Retinal pigment epithelial cell (primary cell): ENCODE measurements around the gene MRPS10.
"Not testable (repeated sequence)": the region's sequence is repeated elsewhere in the genome, so short reads cannot be mapped to it uniquely, and the experiment has no call there.

Experiments used
- DNase-seq: peaks from one replicate; pipeline ENCODE4 v3.0.0-alpha.2; 2010; ENCODE audit warnings: low read depth
- H3K4me3 ChIP-seq: 2 replicates; pipeline ENCODE4 v1.5.1; 2011; ENCODE audit warnings: mild to moderate bottlenecking, low read length, control low read depth, moderate library complexity
- TF ChIP-seq, protein P1 (sequence below): conservative IDR thresholded peaks from 2 replicates; pipeline ENCODE4 v1.5.1; 2011; ENCODE audit warnings: low read depth, low read length, control low read depth, inconsistent platforms

Gene MRPS10

DNA sequence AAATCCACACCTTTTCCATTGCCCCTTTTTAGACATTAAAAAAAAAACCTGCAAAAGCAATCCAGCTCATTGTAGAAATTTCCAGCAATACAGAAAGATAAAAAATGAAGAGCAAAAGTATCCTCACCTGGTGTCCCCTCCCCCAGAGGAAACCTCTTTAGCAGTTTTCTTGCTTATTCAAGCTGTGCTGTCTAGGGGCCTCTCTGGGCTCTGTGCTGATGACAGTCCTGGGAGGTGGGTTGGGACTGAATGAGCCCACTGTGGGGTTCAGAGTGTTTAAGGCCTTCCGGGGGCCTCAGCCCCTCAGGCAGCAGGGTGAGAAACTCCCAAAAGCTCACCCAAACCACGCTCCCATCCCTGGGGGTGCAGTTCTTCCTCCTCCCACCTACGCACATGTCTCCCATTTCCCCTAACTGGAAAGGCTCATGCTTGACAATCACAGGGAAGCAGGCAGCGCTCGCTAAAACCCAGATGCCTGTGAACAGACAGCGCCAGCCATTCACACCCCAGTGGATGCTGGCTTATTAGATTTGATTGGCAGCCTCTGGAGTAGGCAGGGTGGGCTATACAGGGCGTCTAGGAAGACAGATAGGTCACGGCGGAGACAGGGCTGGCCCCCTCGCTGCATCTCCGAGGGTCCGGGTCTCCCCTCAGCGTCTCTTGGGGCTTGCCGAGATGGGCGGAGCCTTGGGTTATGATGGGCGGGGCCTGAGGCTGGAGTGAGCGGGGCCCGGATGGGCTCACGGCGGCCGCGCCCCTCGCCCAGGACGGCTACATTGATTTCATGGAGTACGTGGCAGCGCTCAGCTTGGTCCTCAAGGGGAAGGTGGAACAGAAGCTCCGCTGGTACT lies 39.9 kb downstream of the MRPS10 start:
- DNase-seq: no peak
- TF ChIP-seq, protein P1, sequence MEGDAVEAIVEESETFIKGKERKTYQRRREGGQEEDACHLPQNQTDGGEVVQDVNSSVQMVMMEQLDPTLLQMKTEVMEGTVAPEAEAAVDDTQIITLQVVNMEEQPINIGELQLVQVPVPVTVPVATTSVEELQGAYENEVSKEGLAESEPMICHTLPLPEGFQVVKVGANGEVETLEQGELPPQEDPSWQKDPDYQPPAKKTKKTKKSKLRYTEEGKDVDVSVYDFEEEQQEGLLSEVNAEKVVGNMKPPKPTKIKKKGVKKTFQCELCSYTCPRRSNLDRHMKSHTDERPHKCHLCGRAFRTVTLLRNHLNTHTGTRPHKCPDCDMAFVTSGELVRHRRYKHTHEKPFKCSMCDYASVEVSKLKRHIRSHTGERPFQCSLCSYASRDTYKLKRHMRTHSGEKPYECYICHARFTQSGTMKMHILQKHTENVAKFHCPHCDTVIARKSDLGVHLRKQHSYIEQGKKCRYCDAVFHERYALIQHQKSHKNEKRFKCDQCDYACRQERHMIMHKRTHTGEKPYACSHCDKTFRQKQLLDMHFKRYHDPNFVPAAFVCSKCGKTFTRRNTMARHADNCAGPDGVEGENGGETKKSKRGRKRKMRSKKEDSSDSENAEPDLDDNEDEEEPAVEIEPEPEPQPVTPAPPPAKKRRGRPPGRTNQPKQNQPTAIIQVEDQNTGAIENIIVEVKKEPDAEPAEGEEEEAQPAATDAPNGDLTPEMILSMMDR: no peak
- peak overlapping the region; percentile 41 for H3K4me3 ChIP-seq

DNA sequence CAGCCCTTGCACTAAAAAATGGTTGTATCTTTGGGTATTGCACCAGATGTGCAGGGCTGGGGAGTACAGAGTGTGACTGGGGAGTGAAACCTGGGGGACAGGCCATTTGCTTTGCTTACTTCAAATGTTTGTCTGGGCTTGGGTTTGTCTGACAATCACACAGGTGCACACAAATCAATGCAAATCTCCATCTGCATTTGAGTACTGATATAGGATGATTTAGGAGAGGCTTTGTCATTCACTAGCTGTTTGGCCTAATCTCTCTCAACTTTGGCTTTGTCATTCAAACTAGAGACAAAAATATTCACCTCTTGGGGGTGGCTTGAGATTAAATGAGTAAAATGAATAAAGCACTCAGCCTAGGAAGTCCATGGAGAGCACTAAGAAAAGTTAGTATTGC lies 40.7 kb downstream of the MRPS10 start:
- DNase-seq: no peak
- TF ChIP-seq, protein P1: no peak
- H3K4me3 ChIP-seq: no peak overlapping the region

DNA sequence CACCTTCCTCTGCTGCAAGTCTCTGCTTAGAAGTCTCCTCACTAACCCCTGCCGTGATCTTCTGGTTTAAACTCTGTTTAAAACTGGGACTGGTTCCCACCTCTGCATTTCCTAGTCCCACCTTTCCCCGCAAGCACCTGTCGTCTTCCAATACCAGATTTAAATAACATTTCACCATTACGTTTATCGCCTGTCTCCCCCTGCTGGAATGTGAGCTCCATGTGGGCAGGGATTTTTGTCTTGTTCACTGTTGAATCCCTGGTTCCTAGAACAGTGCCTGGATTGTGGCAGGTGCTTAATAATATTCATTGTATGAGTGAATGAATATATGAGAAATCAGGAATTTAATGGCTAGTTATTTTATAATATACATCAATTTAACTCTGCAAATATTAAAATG lies 41.8 kb downstream of the MRPS10 start:
- no peak for DNase-seq
- TF ChIP-seq, protein P1: peak; percentile 38

DNA sequence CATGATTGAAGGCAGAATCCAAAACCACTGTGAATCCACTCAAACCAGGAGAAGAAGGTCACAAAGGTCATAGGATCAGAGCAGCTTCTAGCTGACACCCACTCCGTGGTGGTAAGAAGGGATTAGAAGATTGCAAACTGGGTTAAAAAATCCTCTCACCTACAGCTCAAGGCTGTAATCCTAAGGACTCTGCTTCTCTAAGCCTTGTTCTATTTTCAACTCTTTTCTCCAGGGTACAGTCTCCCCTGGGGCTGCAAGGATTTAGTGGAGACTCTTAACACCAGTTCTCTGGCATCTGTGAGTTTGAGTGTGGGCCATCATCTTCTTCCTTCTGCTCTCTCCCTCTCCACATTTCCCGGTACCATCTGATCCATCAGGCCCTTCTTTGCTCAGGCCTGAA lies 44.6 kb downstream of the MRPS10 start, which contains the start of gene GUCA1A:
Gene GUCA1A, plus strand, starts transcription at position 264 of the 400 bp plus-strand sequence. CDS start 250 bp downstream, outside the sequence.
- TF ChIP-seq, protein P1: no peak
- no peak for DNase-seq
- no peak within 1 kb of the TSS for H3K4me3 ChIP-seq

More for the DNA sequence above, 41.8 kb downstream of the MRPS10 start:
- H3K4me3 ChIP-seq: no peak overlapping the region

DNA sequence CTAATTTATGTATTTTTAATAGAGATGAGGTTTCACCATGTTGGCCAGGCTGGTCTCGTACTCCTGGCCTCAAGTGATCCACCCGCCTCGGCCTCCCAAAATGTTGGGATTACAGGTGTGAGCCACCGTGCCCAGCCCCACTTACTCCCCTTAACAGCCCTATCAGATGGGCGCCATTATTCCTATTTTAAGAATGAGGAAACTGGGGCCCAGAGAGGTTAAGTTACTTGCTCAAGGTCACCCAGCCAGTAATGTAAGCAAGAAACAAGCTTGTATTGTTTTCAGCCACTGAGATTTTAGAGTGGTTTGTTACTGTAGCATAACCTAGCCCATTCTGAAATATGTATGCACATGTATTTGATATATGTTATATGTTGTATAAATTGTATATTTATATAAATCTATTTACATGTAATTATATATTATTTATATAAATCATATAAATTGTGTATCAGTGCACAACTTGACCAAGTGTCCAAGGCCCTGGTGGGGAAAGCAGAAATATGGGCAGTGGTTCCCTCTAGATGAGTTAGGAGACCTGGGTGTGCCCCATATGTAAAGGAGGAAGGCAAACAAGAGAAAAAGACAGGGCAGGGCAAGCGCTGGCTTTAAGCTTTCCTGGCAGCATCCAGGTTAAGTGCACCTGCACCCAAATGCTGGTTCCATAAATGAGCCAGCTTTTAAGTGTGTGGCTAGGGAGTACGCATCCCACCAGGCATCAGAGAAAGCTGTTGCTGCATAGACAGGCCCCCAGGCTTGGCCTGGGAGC lies 45.7 kb downstream of the MRPS10 start:
- H3K4me3 ChIP-seq: no peak overlapping the region
- DNase-seq: no peak
- TF ChIP-seq, protein P1: no peak

DNA sequence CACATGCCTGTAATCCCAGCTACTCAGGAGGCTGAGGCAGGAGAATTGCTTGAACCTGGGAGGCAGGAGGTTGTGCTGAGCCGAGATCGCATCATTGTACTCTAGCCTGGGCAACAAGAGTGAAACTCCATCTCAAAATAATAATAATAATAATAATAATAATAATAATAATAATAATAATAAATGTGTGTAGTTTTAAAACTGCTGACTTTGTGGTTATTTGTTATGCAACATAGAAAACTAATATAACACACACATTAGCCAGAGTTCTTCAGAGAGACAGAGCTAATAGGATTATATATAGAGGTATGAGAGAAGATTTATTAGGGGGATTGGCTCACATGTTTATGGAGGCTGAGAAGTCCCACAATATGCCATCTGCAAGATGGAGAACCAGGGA lies 47.9 kb downstream of the MRPS10 start:
- not testable (repeated sequence) for H3K4me3 ChIP-seq, DNase-seq

DNA sequence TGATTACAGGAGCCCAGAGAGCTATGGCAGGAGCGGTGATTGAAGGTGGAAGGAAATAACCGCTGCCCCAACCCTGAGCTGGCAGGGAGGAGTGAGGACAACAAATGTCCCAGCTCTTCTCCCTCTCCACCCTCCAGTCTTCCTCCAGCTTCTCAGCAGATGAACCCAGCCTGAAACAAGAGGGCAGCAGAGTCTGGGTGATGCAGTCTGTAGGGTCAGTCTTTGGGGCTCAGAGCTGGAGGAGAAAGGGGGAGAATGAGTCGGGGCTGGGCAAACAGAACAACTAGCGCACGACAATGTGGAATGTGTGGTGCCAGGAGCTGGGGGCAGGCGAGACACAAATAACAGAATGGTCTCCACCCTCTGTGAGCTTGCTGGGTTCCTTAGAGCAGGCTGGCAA lies 49.0 kb downstream of the MRPS10 start:
- TF ChIP-seq, protein P1: no peak
- DNase-seq: no peak
- no peak overlapping the region for H3K4me3 ChIP-seq
